ENCODE measurements around the gene ATP5F1A.
"Not testable (repeated sequence)": the region's sequence is repeated elsewhere in the genome, so short reads cannot be mapped to it uniquely, and the experiment has no call there.

The ATP5F1A gene

DNA sequence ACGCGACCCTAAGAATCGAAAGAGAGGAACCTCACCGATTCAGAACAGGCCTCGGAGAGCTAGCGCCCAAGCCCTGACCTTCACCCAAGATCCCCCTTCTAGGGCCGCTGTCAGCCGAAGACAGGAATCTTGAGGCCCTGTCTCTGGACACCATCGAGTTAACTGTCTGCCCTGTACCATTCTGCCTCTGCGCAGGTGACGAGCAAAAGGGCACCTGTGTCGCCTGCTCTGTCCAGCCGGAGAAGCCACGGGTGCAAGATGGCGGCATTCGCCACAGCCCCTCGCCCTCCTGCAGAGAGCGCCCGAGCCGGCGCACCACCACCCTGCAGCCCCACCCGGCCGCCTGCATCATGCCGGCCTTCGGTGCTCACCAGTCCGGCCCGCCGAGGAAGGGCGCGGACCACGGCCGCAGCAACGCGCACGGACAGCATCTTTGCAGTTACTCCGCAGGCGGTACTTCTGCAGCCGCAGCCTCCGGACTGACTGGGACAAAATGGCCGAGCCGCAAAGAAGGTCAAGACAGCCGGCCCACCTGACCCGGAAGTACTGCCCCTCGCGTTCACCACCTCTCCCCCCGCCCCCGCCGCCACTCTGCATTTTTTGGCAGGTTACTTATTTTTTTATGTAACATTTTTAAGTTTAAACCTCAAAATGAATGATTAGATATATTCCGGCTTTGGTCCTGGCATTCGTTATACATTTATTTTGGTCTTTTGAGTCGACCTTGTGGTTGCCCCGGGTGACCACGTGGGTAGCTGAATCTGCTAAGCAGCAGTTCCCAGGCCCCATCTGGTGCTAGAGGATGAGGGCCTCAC lies at the start of gene ATP5F1A:
Gene ATP5F1A, minus strand, starts transcription at position 496 of the 815 bp plus-strand sequence. Its CDS starts 65 bp downstream, at position 431.
- peak; percentile 24 for DNase-seq (ENCODE audit: low read depth)

DNA sequence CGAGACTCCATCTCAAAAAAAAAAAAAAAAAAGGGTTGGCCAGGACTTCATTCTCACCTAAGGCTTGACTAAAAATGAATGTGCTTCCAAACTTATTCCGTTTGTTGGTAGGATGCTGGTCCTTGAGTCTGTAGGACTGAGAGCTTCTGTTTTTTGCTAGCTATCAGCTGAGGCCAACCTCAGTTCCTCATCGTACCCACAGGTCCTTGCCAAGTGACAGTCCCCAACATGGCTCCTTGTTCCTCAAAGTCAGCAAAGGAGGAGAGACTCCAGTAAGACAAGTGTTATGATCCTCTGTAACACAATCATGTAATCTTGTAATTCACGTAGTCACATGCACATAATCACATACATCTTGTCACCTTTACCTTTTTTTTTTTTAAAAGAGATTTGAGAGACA lies 43.1 kb upstream of the ATP5F1A start:
- DNase-seq (ENCODE audit: low read depth) = no peak

DNA sequence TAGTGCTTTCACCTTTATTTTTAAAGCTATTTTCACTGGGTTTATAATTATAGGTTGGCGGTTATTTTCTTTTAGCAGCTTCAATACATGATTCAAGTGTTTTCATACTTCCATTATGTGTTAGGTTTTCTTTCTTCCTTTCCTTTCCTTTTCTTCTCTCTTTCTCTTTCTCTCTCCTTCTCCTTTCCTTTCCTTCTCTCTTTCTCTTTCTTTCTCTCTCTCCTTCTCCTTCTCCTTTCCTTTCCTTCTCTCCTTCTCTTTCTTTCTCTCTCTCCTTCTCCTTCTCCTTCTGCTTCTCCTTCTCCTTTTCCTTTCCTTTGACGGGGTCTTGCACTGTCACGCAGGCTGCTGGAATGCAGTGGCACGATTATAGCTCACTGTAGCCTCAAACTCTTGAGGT lies 42.1 kb upstream of the ATP5F1A start:
- DNase-seq (ENCODE audit: low read depth) = no peak

DNA sequence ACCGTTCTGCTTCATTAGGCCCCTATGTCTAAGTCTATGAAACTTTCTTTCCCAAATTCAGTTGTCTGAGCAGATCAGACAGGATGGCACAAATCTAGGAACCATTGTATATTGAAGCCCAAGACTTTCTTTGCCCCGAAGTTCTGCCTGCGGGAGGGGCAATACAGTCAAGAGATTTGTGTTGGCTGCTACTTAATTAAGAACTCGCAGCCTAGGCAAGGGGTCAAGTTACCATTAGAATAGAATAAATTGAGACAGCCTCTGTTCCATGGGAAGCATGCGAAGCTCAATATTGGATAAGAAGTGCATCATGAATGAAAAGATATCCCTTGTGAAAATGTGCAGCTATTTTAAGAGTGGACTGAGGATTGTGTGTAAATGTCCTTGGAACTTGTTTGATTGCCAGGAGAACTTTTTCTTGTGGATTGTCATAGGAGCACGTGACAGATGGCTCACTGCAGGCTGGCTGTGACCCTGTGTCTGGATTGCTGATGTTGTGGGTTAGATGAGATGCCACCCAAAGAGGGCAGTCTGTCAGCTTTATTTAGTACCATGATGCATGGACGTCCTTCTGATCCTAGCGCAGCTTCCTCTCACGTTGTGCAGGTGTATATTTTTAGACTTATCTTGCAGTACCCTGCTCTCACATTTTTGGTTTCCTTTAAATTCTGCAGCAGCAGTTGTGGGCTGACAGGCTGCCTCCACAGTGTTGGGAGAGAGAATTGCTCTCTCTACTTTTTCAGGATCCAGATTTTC lies 37.0 kb upstream of the ATP5F1A start:
- no peak for DNase-seq (ENCODE audit: low read depth)

DNA sequence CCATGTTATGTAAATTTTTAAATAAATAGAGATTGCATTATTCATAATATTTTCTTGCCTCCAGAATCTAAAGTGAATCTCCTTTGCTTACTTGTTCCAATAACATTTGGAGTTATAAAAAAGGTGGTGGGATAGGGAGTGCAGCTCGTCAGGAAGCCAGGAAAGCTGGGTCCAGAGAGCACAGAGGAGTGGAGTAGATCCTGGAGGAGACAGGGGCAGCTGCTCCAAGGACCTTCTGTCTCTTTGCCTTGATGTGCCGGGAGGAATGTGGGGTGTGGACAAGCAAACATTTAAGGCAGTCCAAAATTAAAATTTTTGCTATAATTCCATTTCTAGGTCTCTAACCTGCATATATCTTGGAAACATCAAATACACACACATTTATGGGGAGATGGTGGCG lies 35.4 kb upstream of the ATP5F1A start:
- no peak for DNase-seq (ENCODE audit: low read depth)

DNA sequence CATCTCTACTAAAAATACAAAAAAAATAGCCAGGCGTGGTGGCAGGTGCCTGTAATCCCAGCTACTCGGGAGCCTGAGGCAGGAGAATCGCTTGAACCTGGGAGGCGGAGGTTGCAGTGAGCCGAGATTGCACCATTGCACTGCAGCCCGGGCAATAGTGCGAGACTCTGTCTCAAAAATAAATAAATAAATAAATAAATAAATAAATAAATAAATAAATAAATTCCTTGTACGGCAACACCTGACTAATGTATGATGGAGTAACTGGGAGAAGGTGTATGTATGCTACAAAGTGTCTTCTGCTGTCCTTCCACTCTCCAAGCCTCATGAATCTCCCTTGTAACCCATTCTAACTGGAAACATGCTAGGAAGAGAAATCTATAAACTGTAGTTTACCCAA lies 32.5 kb upstream of the ATP5F1A start:
- DNase-seq (ENCODE audit: low read depth) = not testable (repeated sequence)

DNA sequence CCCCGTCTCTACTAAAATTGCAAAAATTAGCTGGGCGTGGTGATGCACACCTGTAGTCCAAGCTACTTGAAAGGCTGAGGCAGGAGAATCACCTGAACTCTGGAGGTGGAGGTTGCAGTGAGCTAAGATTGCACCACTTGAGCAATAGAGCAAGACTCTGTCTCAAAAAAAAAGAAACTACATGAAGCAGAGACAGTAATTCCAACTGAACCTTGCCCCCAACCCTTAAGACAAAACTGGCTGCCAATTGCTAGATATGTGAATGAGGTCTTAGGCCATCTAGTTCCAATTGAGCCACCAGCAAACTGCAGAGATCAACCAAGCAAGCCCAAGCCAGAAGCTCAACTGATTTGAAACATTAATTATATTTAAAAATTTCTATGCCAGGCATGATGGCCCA lies 32.0 kb upstream of the ATP5F1A start:
- DNase-seq (ENCODE audit: low read depth) = no peak

DNA sequence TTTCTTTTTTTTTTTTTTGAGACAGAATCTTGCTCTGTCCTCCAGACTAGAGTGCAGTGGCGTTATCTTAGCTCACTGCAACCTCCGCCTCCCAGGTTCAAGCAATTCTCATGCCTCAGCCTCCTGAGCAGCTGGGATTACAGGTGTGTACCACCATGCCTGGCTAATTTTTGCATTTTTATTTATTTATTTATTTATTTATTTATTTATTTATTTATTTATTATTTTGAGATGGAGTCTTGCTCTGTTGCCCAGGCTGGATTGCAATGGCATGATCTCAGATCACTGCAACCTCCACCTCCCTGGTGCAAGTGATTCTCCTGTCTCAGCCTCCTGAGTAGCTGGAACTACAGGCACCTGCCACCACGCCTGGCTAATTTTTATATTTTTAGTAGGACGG lies 28.5 kb upstream of the ATP5F1A start:
- not testable (repeated sequence) for DNase-seq (ENCODE audit: low read depth)

DNA sequence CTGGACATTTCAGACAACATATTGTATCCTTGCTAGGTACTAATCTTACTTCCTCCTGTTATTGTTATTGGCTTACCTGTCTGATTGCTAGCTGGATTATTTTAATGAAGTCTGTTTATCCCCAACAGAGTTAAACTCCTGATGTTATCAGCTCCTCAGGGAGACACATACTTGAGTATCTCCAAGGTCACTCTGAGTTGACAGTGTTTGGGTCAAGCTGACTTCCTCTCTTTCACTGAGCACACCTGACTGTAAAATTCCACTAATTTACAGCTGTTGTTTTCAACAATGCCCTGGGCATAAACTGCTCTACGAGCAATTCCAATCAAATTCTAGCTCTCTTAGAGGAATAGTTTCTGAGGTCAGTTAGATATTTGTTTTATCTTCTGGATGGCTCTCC lies 15.7 kb upstream of the ATP5F1A start:
- DNase-seq (ENCODE audit: low read depth) = no peak

DNA sequence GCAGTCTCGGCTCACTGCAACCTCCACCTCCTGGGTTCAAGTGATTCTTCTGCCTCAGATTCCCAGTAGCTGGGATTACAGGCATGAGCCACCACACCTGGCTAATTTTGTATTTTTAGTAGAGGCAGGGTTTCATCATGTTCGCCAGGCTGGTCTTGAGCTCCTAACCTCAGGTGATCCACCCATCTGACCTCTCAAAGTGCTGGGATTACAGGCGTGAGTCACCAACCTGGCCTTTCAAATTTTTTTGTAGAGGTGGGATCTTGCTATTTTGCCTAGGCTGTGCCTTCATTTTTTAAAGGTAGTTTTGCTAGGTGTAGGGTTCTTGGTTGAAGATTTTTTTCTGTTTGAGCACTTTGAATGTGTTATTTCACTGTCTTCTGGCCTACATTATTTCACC lies 12.3 kb upstream of the ATP5F1A start:
- DNase-seq (ENCODE audit: low read depth) = no peak

DNA sequence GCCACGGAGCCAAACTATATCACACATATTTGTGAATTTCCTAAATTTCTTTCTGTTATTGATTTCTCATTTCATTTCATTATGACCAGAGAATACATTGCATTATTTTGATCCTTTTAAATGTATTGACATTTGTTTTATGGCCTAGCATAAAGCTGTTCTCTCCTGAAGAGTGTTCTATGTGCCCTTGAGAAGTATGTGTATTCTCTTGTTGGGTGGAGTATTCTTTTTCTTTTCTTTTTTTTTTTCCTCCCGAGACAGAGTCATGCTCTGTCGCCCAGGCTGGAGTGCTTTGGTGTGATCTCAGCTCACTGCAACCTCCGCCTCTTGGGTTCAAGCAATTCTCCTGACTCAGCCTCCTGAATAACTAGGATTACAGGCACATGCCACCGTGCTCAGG lies 11.3 kb upstream of the ATP5F1A start:
- no peak for DNase-seq (ENCODE audit: low read depth)

DNA sequence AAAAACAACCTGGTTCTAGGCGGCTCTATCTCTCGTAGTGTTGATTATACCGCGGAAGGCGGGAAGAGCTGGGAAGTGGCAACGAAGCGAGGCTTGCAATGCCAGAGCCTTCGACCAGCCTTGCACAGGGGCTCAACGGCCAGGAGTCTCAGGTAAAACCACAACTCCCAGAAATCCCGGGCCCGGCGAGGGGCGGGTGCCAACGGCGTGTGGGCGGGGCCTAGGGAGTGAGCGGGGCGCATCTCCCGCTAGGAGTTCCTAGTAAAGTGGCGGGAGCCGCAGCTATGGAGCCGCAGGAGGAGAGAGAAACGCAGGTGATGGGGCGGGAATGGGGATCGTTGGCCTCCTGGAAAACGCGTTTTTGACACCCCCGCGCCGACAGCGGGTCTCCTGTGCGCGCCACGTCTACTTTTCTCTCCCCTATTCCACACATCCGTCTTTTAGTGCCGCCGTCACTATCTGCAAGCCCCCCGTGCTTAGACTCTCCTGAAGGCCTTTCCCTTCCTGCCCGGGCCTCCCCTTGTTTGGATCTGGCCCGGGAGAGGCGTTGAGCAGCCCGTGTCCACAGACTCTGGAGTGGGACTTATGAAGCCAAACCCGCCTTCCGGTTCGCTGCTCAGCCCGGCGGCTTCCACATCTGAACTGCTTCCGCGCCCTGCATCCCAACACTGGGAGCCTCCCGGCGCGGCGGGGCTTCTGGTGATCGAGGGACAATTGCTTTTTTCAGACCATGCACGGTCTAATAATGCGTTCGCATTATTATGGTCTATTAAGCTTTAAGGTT lies 6.2 kb upstream of the ATP5F1A start, which contains the start of gene HAUS1:
Gene HAUS1, plus strand, starts transcription at position 258 of the 784 bp plus-strand sequence. Its CDS starts 27 bp downstream, at position 285.
- DNase-seq (ENCODE audit: low read depth) = peak; percentile 9

DNA sequence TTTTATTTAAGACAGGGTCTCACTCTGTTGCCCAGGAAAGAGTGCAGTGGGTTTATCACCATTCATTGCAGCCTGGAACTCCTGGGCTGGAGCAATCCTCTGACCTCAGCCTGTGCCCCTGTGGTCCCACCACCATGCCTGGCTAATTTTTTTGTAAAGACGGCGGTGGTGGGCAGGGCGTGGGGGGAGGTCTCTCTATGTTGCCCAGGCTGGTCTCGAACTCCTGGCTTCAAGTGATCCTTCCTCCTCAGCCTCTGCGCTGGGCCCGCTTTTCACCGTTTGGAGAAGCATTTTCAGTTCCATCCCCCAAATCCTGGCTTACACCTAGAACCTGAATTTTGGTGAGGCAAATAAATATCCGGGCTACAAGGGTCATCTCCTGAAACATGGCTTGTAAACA lies 1.4 kb upstream of the ATP5F1A start:
- DNase-seq (ENCODE audit: low read depth) = no peak

DNA sequence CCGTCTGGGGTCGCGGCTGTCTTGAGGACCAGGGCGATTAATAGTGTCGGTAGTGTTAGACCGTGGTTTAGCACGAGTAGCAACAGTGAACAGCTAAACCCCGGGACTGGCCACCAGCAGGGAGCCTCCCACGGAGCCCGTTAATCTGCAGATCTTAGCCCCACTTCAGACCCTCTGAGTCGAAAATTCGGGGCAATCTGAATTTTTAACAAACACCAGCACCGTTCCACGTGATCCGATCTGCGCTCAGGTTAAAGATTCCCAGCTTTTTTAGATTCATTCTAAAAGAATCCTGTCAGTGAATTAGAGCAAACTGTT lies 479 bp upstream of the ATP5F1A start:
- no peak for DNase-seq (ENCODE audit: low read depth)

DNA sequence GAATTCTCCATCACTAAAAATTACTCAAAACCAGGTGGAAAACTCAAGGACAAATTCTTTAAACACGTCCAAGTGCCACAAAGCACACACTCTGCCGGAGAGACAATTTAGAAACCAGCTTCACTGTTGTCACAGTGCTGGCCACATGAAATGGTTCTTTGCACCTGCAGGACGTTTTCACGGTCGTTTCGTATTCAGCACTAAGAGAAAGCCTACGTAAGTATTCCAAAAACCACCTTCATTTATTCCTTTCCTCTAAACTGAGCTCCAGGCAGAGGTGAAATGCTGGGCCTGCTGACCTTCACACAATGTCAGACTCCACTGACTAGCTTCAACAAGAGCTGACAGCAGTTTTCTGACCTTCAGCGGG lies 680 bp downstream of the ATP5F1A start:
- DNase-seq (ENCODE audit: low read depth) = no peak

DNA sequence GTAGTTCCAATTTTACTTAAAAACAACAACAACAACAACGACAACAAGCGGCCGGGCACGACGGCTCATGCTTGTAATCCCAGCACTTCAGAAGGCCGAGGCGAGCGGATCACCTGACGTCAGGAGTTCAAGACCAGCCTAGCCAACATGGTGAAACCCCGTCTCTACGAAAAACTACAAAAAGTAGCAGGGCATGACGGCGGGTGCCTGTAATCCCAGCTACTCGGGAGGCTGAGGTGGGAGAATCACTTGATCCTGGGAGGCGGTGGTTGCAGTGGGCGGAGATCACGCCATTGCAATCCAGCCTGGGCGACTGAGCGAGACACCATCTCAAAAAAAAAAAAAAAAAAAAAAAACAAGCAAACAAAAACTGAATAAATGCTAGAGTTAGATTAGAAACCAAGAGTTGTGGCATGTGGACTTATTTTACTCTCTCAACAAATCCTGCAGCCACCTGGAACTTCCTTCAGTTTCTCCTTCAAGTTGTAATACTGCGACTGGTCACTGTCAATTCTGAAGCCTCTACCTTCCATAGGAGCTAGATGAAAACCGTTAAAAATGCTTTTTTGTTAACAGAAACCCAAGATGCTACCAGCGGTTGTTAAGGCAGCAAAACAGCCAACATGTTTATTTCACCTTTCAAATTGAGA lies 1.3 kb downstream of the ATP5F1A start:
- no peak for DNase-seq (ENCODE audit: low read depth)

DNA sequence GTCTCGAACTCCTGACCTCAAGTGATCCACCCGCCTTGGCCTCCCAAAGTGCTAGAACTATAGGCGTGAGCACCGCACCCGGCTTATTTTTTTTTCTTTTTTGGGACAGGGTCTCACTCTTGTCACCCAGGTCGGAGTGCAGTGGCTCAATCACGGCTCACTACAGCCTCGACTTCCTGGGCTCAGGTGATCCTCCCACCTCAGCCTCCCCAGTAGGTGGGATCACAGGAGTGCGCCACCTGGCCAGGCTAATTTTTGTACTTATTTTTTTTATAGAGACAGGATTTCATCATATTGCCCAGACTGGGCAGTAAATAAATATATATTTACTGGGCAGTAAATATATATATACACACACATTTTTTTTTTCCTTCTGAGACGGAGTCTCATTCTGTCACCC lies 2.6 kb downstream of the ATP5F1A start:
- DNase-seq (ENCODE audit: low read depth) = no peak

DNA sequence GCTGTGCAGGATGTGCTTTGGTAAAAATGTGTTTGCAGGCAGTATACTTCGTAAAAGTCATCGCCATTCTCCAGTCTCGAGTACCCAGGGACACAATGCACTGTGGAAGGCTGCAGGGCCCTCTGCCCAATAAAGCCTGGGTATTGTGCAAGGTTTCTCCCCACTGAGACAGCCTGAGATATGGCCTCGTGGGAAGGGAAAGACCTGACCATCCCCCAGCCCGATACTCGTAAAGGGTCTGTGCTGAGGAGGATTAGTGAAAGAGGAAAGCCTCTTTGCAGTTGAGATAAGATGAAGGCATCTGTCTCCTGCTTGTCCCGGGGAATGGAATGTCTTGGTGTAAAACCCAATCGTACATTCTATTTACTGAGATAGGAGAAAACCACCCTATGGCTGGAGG lies 9.6 kb downstream of the ATP5F1A start:
- DNase-seq (ENCODE audit: low read depth) = not testable (repeated sequence)

DNA sequence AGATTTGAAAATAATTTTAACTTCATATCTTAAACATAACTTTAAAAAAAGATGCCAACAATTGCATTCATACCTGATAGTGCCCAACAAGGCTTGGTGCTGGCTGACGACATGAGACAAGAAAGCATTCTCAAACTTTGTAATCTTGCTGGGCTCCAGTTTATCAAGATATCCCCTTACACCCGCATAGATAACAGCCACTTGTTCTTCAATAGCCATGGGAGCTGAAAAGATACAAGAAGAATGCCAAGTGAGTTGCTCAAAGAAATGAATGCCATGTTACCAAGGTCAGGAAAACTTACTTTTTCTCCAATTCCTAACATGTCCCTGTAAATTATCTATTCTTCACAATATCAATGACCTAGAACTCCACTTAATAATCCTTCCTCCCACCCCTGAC lies 13.7 kb downstream of the ATP5F1A start:
- no peak for DNase-seq (ENCODE audit: low read depth)

DNA sequence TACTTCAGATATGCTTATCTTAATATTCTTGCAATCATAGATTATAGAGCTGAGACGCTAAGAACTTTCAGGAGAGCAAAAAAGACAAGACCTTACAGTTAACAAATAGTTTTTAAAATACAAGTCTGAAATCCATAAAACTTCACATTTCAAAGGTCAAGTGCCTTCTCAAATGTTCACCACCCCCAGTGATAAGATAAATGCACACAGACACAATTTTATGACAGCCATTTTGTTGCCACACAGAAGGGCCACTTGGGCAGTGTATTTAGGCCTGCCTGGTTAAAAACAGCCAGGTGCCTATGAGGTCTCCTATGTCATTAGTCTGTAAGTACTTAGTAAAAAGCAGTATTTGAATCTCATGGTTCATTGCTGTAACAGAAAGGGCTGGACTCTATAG lies 17.9 kb downstream of the ATP5F1A start:
- no peak for DNase-seq (ENCODE audit: low read depth)

DNA sequence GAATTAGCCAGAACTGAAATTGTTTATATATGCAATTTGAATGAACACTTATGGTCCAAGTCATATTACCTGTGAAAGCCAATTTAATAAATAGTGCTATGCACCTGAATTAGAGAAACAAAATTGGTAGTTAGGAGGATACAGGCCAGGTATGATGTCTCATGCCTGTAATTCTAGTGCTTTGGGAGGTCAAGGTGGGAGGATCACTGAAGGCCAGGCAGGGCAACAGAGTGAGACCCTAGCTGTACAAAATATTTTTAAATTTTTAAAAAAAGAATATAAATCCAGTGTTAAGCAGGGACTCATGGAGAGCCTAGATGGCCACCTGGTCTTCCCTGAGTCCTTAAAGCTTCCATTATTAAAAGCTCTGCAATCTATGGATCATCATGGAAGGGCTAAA lies 18.8 kb downstream of the ATP5F1A start:
- DNase-seq (ENCODE audit: low read depth) = no peak

Data from non-pigmented ciliary epithelial cell (primary cell).